HFFc6 (cell line): Measurements from ENCODE around the gene CNFN. TPM values are rescaled to one million over a fixed set of nuclear protein-coding genes. Genes with fewer than 3 reads are reported as not detected.
"Not testable (repeated sequence)": the region's sequence is repeated elsewhere in the genome, so short reads cannot be mapped to it uniquely, and the experiment has no call there.

Experiments
- DNase-seq: peaks from one replicate; pipeline ENCODE4 v3.0.0-alpha.2; 2018
- H3K27ac Mint-ChIP-seq: 2 replicates; pipeline ENCODE4 v1.8.0; 2020; ENCODE audit warnings: mild to moderate bottlenecking, mixed read lengths
- H3K27me3 Mint-ChIP-seq: 2 replicates; pipeline ENCODE4 v1.8.0; 2021; ENCODE audit warnings: mild to moderate bottlenecking, moderate library complexity, mixed read lengths; ENCODE audit not compliant: insufficient read depth
- H3K36me3 Mint-ChIP-seq: 2 replicates; pipeline ENCODE4 v1.8.0; 2021; ENCODE audit warnings: low read depth, mixed read lengths
- H3K4me1 Mint-ChIP-seq: 2 replicates; pipeline ENCODE4 v1.8.0; 2020; ENCODE audit warnings: low read depth, mixed read lengths
- H3K4me3 Mint-ChIP-seq: 2 replicates; pipeline ENCODE4 v1.8.0; 2020; ENCODE audit warnings: mild to moderate bottlenecking, moderate library complexity, mixed read lengths
- H3K9me3 Mint-ChIP-seq: 2 replicates; pipeline ENCODE4 v1.8.0; 2020; ENCODE audit warnings: mild to moderate bottlenecking, mixed read lengths
- total RNA-seq, 6 experiments: library from RNA; stranded (reverse); fragmentation: NEBNext Ultra II Directional; extraction: Animal tissue kit (Norgen Biotek cat#: 25700); gene quantifications; 2 replicates in 1 of 6; 3 replicates in 5 of 6; pipeline ENCODE4 v1.2.3, GENCODE V29; 2021
- TF ChIP-seq, protein P1 (sequence below): fragments of 200-600 bp; sonication (generic); IDR thresholded peaks from 2 replicates; pipeline ENCODE4 v1.5.0; 2021; ENCODE audit warnings: antibody characterized with exemption, mild to moderate bottlenecking

Gene CNFN
- total RNA-seq, 6 experiments from 2014 or later: 0.48 to 0.80 (median 0.68) TPM

DNA sequence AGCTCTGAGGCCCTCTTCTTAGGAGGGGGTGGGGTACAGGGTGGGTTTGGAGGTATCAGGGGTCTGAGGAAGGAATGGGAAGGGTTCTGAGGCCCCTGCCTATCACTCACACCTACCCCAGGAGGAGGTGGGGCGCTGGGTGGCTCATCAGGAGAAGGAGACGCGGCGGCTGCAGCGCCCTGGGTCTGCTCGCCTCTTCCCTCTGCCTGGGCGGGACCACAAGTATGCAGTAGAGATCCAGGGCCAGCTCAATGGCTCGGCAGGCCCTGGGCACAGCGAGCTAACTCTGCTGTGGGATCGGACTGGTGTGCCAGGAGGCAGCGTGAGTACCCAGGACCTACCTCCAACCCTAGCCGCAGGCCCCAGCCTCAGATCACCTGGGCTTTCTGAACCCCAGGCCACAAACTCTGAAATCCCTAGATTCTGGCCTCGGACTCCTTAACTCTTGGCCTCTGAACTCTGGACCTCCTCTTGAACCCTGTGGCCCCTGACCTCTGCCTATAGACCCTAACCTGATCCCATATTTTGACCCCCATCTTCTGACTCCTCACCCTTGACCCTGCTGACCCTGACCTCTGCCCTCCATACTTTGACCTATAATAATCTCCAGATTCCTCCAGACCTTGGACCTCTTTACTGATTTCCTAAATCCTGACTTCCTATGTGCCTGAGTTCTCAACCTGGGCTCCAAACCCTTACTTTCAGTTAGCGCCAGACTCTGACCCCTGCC lies 40.6 kb downstream of the CNFN start:
- Mint-ChIP-seq H3K4me3 (no peak overlapping the region), H3K27ac (no peak overlapping the region; the same call in 1 of the 2 replicates), H3K36me3 (peaks cover 9% of the 10 kb centered on the region; the same call in 1 of the 2 replicates), H3K9me3 (no peaks in the 10 kb centered on the region), H3K27me3 (no peaks in the 10 kb centered on the region; the same call in 1 of the 2 replicates), H3K4me1 (no peaks in the 10 kb centered on the region; the same call in 1 of the 2 replicates)
- TF ChIP-seq, protein P1, sequence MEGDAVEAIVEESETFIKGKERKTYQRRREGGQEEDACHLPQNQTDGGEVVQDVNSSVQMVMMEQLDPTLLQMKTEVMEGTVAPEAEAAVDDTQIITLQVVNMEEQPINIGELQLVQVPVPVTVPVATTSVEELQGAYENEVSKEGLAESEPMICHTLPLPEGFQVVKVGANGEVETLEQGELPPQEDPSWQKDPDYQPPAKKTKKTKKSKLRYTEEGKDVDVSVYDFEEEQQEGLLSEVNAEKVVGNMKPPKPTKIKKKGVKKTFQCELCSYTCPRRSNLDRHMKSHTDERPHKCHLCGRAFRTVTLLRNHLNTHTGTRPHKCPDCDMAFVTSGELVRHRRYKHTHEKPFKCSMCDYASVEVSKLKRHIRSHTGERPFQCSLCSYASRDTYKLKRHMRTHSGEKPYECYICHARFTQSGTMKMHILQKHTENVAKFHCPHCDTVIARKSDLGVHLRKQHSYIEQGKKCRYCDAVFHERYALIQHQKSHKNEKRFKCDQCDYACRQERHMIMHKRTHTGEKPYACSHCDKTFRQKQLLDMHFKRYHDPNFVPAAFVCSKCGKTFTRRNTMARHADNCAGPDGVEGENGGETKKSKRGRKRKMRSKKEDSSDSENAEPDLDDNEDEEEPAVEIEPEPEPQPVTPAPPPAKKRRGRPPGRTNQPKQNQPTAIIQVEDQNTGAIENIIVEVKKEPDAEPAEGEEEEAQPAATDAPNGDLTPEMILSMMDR: no peak
- DNase-seq: no peak

DNA sequence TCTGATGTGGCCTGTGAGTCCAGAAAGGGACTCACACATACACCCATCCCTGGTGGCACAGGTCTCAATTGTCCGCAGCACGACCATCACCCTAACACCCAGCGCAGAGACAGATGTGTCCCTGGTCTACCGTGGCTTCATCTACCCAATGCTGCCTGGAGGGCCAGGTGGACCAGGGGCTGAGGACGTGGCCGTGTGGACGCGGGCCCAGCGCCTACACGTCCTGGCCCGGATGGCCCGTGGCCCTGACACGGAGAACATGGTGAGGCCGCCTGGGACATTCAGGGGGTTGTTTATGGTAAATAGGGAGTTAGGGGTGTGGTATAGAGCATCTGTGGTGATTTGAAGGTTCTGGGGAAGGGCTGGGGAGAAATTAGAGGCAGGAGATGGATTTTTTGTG lies 41.9 kb downstream of the CNFN start:
- no peaks in the 10 kb centered on the region; the same call in 1 of the 2 replicates for H3K27me3 Mint-ChIP-seq
- H3K36me3 Mint-ChIP-seq: peaks cover 9% of the 10 kb centered on the region; the same call in 1 of the 2 replicates
- H3K27ac Mint-ChIP-seq: no peak overlapping the region
- no peaks in the 10 kb centered on the region for H3K9me3 Mint-ChIP-seq
- no peak for DNase-seq
- no peaks in the 10 kb centered on the region; the same call in 1 of the 2 replicates for H3K4me1 Mint-ChIP-seq
- TF ChIP-seq, protein P1: no peak
- no peak overlapping the region for H3K4me3 Mint-ChIP-seq

DNA sequence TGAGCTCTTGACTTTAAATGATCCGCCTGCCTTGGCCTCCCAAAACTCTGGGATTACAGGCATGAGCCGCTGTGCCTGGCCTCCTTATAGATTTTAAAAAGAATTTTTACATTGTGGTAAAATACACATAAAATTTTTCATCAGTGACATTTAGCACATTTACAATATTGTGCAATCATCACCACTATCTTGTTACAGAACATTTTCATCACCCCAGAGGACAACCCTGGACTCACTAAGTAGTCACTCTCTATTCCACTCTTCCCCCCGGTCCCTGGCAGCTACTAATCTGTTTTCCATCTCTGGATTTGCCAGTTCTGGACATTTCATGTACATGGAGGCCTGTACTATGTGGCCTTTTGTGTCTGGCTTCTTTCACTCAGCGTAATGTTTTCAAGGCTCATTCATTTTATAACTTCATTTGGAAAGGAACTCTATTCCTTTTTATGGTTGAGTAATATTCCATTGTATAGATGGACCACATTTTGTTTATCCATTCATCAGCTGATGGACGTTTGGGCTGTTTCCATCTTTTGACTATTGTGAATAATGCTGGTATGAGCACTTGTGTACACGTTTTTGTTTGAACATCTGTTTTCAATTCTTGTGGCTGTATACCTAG lies 44.8 kb downstream of the CNFN start:
- no peak for DNase-seq
- H3K36me3 Mint-ChIP-seq: peaks cover 9% of the 10 kb centered on the region; the same call in 1 of the 2 replicates
- H3K27me3 Mint-ChIP-seq: no peaks in the 10 kb centered on the region; the same call in 1 of the 2 replicates
- H3K4me3 Mint-ChIP-seq: no peak overlapping the region
- H3K4me1 Mint-ChIP-seq: no peaks in the 10 kb centered on the region; the same call in 1 of the 2 replicates
- no peaks in the 10 kb centered on the region for H3K9me3 Mint-ChIP-seq
- H3K27ac Mint-ChIP-seq: no peak overlapping the region
- TF ChIP-seq, protein P1: no peak

DNA sequence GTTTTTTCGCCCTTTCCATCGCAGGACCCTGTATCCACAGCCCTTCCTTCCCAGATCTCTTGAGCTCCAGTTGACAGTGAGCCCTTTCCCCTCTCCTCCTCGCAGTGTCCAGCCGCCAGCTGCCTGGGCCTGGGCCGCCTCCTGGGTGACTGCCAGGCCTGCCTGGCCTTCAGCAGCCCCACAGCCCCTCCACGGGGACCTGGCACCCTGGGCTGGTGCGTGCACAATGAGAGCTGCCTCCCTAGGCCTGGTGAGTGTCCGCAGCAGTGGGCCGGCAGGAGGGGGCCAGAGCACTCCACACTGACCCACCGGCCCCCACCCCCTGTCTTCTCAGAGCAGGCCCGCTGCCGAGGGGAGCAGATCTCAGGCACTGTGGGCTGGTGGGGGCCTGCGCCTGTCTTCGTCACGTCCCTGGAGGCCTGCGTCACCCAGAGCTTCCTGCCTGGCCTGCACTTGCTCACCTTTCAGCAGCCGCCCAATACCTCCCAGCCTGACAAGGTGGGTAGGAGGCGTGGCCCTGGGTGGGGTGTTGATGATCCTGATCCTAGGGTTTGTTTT lies 45.7 kb downstream of the CNFN start:
- Mint-ChIP-seq H3K9me3 (no peaks in the 10 kb centered on the region), H3K4me3 (no peak overlapping the region), H3K36me3 (peaks cover 9% of the 10 kb centered on the region; the same call in 1 of the 2 replicates), H3K27ac (no peak overlapping the region), H3K27me3 (no peaks in the 10 kb centered on the region; the same call in 1 of the 2 replicates), H3K4me1 (peaks cover 3% of the 10 kb centered on the region)
- TF ChIP-seq, protein P1: no peak
- DNase-seq: no peak

DNA sequence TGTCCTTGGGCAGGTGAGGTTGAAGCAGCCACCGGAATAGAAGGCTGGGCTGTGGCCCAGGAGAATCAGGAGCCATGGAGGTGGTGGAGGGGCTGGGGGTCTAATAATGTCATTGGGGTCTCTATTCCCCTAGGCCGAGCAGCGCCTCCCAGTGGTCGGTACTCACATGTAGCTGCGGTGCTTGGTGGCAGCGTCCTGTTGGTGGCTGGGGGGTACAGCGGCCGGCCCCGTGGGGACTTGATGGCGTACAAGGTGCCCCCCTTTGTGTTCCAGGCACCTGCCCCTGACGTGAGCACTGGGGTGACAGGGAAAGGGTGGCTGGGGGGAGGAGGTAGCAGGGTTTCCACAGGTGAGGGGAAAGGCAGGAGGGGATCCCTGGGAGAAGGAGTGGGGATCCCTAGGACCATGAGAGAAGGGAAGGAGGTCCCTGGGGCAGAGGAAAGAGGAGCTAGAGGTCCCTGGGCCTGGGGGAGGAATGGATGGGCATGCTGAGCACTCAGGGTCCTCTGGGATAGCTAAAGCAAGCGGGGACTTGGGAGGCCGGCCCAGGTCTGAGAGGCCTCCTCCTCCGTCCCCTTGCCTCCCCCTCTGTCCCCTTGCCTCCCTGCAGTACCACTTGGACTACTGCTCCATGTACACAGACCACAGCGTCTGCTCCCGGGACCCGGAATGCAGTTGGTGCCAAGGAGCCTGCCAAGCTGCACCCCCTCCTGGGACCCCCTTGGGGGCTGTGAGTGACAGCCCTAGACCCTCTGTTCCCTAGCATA lies 46.6 kb downstream of the CNFN start:
- H3K9me3 Mint-ChIP-seq: no peaks in the 10 kb centered on the region
- no peak for DNase-seq
- H3K4me3 Mint-ChIP-seq: no peak overlapping the region
- H3K36me3 Mint-ChIP-seq: peaks cover 11% of the 10 kb centered on the region; the same call in 1 of the 2 replicates
- no peak overlapping the region for H3K27ac Mint-ChIP-seq
- H3K4me1 Mint-ChIP-seq: peaks cover 7% of the 10 kb centered on the region
- no peaks in the 10 kb centered on the region; the same call in 1 of the 2 replicates for H3K27me3 Mint-ChIP-seq
- TF ChIP-seq, protein P1: peak; percentile 60

DNA sequence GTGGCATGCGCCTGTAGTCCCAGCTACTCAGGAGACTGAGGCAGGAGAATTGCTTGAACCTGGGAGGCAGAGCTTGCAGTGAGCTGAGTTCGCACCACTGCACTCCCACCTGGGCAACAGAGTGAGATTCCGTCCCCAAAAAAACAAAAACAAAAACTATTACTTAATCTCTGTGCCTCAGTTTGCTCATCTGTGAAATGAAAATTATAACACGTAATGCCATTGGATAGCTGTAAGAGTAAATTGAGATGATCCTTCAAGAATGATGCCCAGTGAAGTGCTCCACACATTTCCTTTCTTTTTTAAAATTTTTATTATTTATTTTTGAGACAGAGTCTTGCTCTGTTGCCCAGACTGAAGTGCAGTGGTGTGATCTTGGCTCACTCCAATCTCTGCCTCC lies 50.2 kb downstream of the CNFN start:
- not testable (repeated sequence) for H3K4me1 Mint-ChIP-seq, H3K36me3 Mint-ChIP-seq, H3K27me3 Mint-ChIP-seq, DNase-seq, H3K4me3 Mint-ChIP-seq, H3K9me3 Mint-ChIP-seq, H3K27ac Mint-ChIP-seq

DNA sequence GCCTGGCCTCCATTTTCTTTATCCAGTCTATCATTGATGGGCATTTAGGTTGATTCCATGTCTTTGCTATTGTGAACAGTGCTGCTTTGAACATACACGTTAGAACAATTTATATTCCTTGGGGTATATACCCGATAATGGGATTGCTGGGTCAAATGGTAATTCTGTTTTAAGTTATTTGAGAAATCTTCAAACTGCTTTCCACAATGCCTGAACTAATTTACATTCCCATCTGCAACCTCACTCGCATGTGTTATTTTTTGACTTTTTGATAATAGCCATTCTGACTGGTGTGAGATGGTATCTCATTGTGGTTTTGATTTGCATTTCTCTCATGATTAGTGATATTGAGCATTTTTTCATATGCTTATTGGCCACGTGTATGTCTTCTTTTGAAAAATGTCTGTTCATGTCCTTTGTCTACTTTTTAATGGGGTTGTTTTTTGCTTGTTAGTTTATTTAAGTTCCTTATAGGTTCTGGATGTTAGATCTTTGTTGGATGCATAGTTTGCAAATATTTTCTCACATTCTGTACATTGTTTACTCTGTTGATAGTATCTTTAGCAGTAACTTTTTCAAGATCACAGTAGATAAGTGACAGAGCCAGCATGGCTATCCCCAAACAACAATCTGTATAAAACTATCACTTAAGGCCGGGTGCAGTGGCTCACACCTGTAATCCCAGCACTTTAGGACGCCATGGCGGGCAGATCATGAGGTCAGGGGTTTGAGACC lies 50.8 kb downstream of the CNFN start:
- H3K9me3 Mint-ChIP-seq, DNase-seq, H3K4me3 Mint-ChIP-seq, H3K27me3 Mint-ChIP-seq, H3K36me3 Mint-ChIP-seq, H3K4me1 Mint-ChIP-seq: not testable (repeated sequence)
- H3K27ac Mint-ChIP-seq: 0 out of 2 replicates have a peak overlapping the region, but pooled peaks have one; percentile 1
